K562 (cell line): ENCODE data around the gene TSTD2. TPM values are rescaled to one million over a fixed set of nuclear protein-coding genes. Genes with fewer than 3 reads are reported as not detected.

Experiments used
- ATAC-seq: fragments of 200-7000 bp; cut with Tn5 transposase; 3 replicates; pipeline ENCODE4 v1.9.1; 2020; ENCODE audit warnings: moderate library complexity
- BruUV-seq: library from RNA; stranded (reverse); fragments of 400-500 nt; replicated peaks from 2 replicates; lab custom pipeline; 2021; lab: Mats Ljungman, UMichigan
- CTCF ChIA-PET: fragments of 300-600 bp; formaldehyde crosslinking; extraction: SDS; loops from one replicate; lab custom pipeline; 2021; ENCODE audit warnings: low intra/inter-chr PET ratio; lab: Yijun Ruan, JAX
- POLR2A ChIA-PET: fragments of 300-600, 350-650 bp; sonication (Branson Sonifier 250); formaldehyde crosslinking; extraction: SDS; loops from one replicate; lab custom pipeline; 2021; ENCODE audit warnings: antibody characterized with exemption, inconsistent platforms; lab: Yijun Ruan, JAX
- DNase-seq, 4 experiments: peaks; one replicate each; pipeline versions ENCODE4 v3.0.0 to v3.0.0-alpha.2; 2011 to 2018; ENCODE audit warnings: low spot score in 3 of 4, mixed read lengths in 3 of 4; ENCODE audit errors: extremely low read depth in 1 of 4
- FAIRE-seq: peaks from 2 replicates; lab custom pipeline; 2011; peaks lifted over from hg19 to GRCh38; lab: Jason Lieb, UNC
- H2AFZ ChIP-seq: 2 replicates; pipeline ENCODE4 v1.6.0; 2011; ENCODE audit warnings: low read depth, low read length, control low read depth, inconsistent platforms
- H3K27ac ChIP-seq: fragments of 200-600 bp; 3 replicates; pipeline ENCODE4 v1.8.0; 2011; ENCODE audit warnings: low read depth, mild to moderate bottlenecking, control low read depth, inconsistent platforms, low read length, moderate library complexity, mixed read lengths; ENCODE audit errors: extremely low read depth
- H3K27me3 ChIP-seq, 2 experiments: fragments of 300-600 bp in 1 of 2; 2 replicates in 1 of 2; 3 replicates in 1 of 2; pipeline versions ENCODE4 v1.6.0 to v1.8.0; 2011; ENCODE audit warnings: inconsistent platforms in 2 of 2, low read length in 2 of 2, mild to moderate bottlenecking in 1 of 2, mixed read lengths in 1 of 2, moderate library complexity in 1 of 2; ENCODE audit not compliant: control insufficient read depth in 2 of 2, insufficient read depth in 2 of 2
- H3K36me3 ChIP-seq: fragments of 300-600 bp; 3 replicates; pipeline ENCODE4 v1.8.0; 2011; ENCODE audit warnings: mild to moderate bottlenecking, low read length, inconsistent platforms; ENCODE audit not compliant: control insufficient read depth, insufficient read depth
- H3K4me1 ChIP-seq, 2 experiments: fragments of 200-600 bp in 1 of 2; replicated peaks in 1 of 2; 2 replicates in 1 of 2; 3 replicates in 1 of 2; pipeline versions ENCODE4 v1.5.1 to v1.8.0; 2011; ENCODE audit warnings: inconsistent platforms in 2 of 2, low read length in 2 of 2, mild to moderate bottlenecking in 1 of 2, mixed read lengths in 1 of 2, moderate library complexity in 1 of 2; ENCODE audit not compliant: control insufficient read depth in 2 of 2, insufficient read depth in 2 of 2
- H3K4me2 ChIP-seq: 2 replicates; pipeline ENCODE4 v1.6.1; 2011; ENCODE audit warnings: low read length, control low read depth, inconsistent platforms, mixed read lengths; ENCODE audit not compliant: insufficient read depth
- H3K4me3 ChIP-seq: fragments of 200-600 bp; sonication (generic), shearing (Covaris generic); 2 replicates; pipeline ENCODE4 v1.5.1; 2016; ENCODE audit warnings: control low read depth, inconsistent platforms
- H3K79me2 ChIP-seq: fragments of 200-600 bp; 3 replicates; pipeline ENCODE4 v1.8.0; 2011; ENCODE audit warnings: low read length, inconsistent platforms; ENCODE audit not compliant: control insufficient read depth, insufficient read depth
- H3K9ac ChIP-seq, 2 experiments: 2 replicates each; pipeline versions ENCODE4 v1.6.0 to v1.6.1; 2011; ENCODE audit warnings: low read depth in 2 of 2, low read length in 2 of 2, control low read depth in 1 of 2, inconsistent platforms in 1 of 2, mild to moderate bottlenecking in 1 of 2, mixed read lengths in 1 of 2; ENCODE audit not compliant: insufficient read depth in 1 of 2
- H3K9me1 ChIP-seq: one replicate; pipeline ENCODE4 v1.6.0; 2011; ENCODE audit warnings: inconsistent platforms, mild to moderate bottlenecking, low read length, moderate library complexity; ENCODE audit not compliant: control insufficient read depth, insufficient read depth
- H3K9me3 ChIP-seq: replicated peaks from 2 replicates; pipeline ENCODE4 v1.5.1; 2011; ENCODE audit warnings: low read depth, low read length, inconsistent platforms; ENCODE audit not compliant: control insufficient read depth, insufficient read depth
- H4K20me1 ChIP-seq: replicated peaks from 2 replicates; pipeline ENCODE4 v1.6.1; 2011; ENCODE audit warnings: low read length, inconsistent platforms, mixed read lengths; ENCODE audit not compliant: control insufficient read depth, insufficient read depth
- FOXK2 ChIP-seq, 2 experiments: fragments of 450-650 bp; IDR thresholded peaks in 1 of 2; conservative IDR thresholded peaks in 1 of 2; 2 replicates each; pipeline ENCODE4 v1.6.1; 2016; ENCODE audit warnings: low read depth in 2 of 2, mild to moderate bottlenecking in 1 of 2
- HDAC2 ChIP-seq: fragments of 450-650 bp; IDR thresholded peaks from 2 replicates; pipeline ENCODE4 v1.6.1; 2016; ENCODE audit warnings: mild to moderate bottlenecking
- HMG20A ChIP-seq: fragments of 450-650 bp; formaldehyde crosslinking; conservative IDR thresholded peaks from 2 replicates; pipeline ENCODE4 v1.4.0; 2020; ENCODE audit warnings: mild to moderate bottlenecking, mixed read lengths
- ZNF551 ChIP-seq: fragments of 250-450 bp; sonication (Bioruptor Pico); IDR thresholded peaks from 2 replicates; pipeline ENCODE4 v1.5.0; 2021; ENCODE audit warnings: mild to moderate bottlenecking, moderate library complexity
- WGBS: fragments of 100-300 bp; shearing (Covaris generic); methylation state at CpG from one replicate; pipeline ENCODE4 v1.1.6; 2016; ENCODE audit warnings: low coverage, mixed read lengths; ENCODE audit not compliant: insufficient coverage; ENCODE audit errors: missing lambda C conversion rate; 5-methylcytosine and 5-hydroxymethylcytosine counted together
- in situ Hi-C: fragments of 300-500 bp; cut with MboI; formaldehyde crosslinking; loops from 4 replicates; pipeline ENCODE4 v1.15.0; 2018; ENCODE audit warnings: inconsistent platforms, mixed read lengths
- intact Hi-C: fragments of 100-400 bp; cut with micrococcal nuclease; formaldehyde crosslinking; loops from 2 replicates; pipeline ENCODE4 v1.14.2; 2022
- polyA plus RNA-seq, 8 experiments: library from polyadenylated mRNA; depleted of rRNA in 4 of 8; stranded (reverse) in 5 of 8; unstranded in 3 of 8; fragments of >200 nt; fragmentation: Nextera tagmentation in 2 of 8; fragmentation: Illumina TruSeq in 1 of 8; extraction: Ambion mirVana in 2 of 8; extraction: Trizol in 1 of 8; gene quantifications; 2 replicates each; pipeline versions ENCODE4 v1.2.1 to v1.2.3, GENCODE V29; 2011 to 2014; ENCODE audit warnings: inconsistent platforms in 1 of 8, missing spikeins in 1 of 8
- total RNA-seq, 7 experiments: library from RNA; depleted of rRNA in 6 of 7; stranded (reverse); fragments of >200 nt in 6 of 7; fragmentation: Illumina TruSeq in 2 of 7; extraction: Trizol in 2 of 7; gene quantifications; 2 replicates each; pipeline versions ENCODE4 v1.2.1 to v1.2.3, GENCODE V29; 2011 to 2021; ENCODE audit warnings: low replicate concordance in 1 of 7
- TF ChIP-seq, protein P1 (sequence below): fragments of 150-350 bp; IDR thresholded peaks from 2 replicates; pipeline ENCODE4 v1.6.1; 2014; ENCODE audit warnings: low read depth, mild to moderate bottlenecking, low read length, borderline replicate concordance

The TSTD2 gene
- total and polyA plus RNA-seq, 9 of the 15 experiments (the other 6 are each of a cell fraction or from before 2014, with no cell fraction given): 10.1 to 36.7 (median 19.0) TPM

DNA sequence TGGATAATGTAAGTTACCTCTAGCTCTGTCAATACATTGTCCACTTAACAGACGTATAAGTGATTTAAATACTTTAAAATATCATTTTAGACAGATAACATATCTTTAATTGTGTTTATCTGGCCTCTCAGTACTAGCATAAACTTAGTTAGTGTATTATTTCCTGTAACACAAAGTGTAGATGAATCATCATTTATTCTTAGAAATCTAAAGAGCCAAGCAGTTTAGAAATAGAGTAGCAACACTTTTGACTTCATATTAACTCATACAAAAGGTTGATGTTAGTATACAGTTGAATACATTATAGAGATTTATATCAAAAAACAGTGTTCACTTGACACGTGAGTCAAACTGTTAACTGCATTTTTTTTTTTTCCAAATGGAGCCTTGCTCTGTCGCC is 18.5 kb upstream of the TSTD2 start:
- DNase-seq (no peak), ATAC-seq (no peak), FAIRE-seq (no peak)
- H3K4me1 ChIP-seq: no peaks in the 10 kb centered on the region
- BruUV-seq: no TSS peak
- H3K27me3 ChIP-seq: no peaks in the 10 kb centered on the region
- TF ChIP-seq ZNF551 (CRISPR knock-in tag): no peak
- TF ChIP-seq HDAC2: no peak
- H3K9me3 ChIP-seq: no peaks in the 10 kb centered on the region
- in situ Hi-C loops: no loop called here
- H3K27ac ChIP-seq: no peak overlapping the region
- no peaks in the 10 kb centered on the region for H3K79me2 ChIP-seq
- no peaks in the 10 kb centered on the region for H3K9me1 ChIP-seq
- ChIA-PET CTCF (no interaction called here), POLR2A (interaction anchor here (1.1 to 1.5 kb wide), 3 partner anchors 8 to 28 kb away, joined by 3 to 4 read pairs (median 3); no protein-coding TSS in a partner anchor)
- H2AFZ ChIP-seq: no peak overlapping the region
- WGBS: 88% methylated on average over 3 of the region's 3 CpGs
- peaks cover 98% of the 10 kb centered on the region for H3K36me3 ChIP-seq
- intact Hi-C loops: no loop called here
- H4K20me1 ChIP-seq: no peaks in the 10 kb centered on the region
- no peak overlapping the region for H3K4me3 ChIP-seq
- no peak overlapping the region for H3K9ac ChIP-seq
- no peak overlapping the region for H3K4me2 ChIP-seq

DNA sequence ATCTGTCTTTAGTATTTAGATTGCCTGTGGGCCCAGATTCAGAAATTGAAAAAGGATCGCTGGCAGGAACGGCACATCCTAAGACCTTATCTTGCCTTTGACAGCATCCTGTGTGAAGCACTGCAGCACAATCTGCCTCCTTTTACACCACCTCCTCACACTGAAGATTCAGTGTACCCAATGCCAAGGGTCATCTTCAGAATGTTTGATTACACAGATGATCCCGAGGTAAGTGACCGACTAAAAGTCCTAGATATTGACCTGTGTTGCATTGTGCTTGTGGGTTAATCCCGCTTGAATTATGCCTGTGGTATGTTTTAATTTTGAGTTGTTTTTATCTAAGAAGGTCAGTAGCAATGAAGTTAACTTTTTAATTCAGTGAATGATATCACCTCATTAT is 14.8 kb upstream of the TSTD2 start:
- no TSS peak for BruUV-seq
- intact Hi-C loops: no loop called here
- Histone ChIP-seq H3K9me1 (no peaks in the 10 kb centered on the region), H3K27ac (no peak overlapping the region), H3K36me3 (peaks cover 96% of the 10 kb centered on the region), H3K4me3 (no peak overlapping the region), H3K79me2 (no peaks in the 10 kb centered on the region), H3K9me3 (no peaks in the 10 kb centered on the region), H2AFZ (no peak overlapping the region), H3K27me3 (no peaks in the 10 kb centered on the region), H4K20me1 (no peaks in the 10 kb centered on the region), H3K4me2 (no peak overlapping the region), H3K4me1 (no peaks in the 10 kb centered on the region), H3K9ac (no peak overlapping the region)
- CTCF ChIA-PET: interaction anchor here (0.6 kb wide), 1 partner anchor 13 kb away, joined by 4 read pairs; no protein-coding TSS in a partner anchor
- FAIRE-seq (no peak), ATAC-seq (no peak), DNase-seq (no peak)
- TF ChIP-seq FOXK2 (conservative IDR thresholded peaks at IDR 0.05 in 1 of 2, IDR thresholded peaks at IDR 0.05 in 1 of 2; ENCODE audit: low read depth in 2 of 2): no peak
- TF ChIP-seq HMG20A (CRISPR knock-in tag): no peak
- TF ChIP-seq, protein P1, sequence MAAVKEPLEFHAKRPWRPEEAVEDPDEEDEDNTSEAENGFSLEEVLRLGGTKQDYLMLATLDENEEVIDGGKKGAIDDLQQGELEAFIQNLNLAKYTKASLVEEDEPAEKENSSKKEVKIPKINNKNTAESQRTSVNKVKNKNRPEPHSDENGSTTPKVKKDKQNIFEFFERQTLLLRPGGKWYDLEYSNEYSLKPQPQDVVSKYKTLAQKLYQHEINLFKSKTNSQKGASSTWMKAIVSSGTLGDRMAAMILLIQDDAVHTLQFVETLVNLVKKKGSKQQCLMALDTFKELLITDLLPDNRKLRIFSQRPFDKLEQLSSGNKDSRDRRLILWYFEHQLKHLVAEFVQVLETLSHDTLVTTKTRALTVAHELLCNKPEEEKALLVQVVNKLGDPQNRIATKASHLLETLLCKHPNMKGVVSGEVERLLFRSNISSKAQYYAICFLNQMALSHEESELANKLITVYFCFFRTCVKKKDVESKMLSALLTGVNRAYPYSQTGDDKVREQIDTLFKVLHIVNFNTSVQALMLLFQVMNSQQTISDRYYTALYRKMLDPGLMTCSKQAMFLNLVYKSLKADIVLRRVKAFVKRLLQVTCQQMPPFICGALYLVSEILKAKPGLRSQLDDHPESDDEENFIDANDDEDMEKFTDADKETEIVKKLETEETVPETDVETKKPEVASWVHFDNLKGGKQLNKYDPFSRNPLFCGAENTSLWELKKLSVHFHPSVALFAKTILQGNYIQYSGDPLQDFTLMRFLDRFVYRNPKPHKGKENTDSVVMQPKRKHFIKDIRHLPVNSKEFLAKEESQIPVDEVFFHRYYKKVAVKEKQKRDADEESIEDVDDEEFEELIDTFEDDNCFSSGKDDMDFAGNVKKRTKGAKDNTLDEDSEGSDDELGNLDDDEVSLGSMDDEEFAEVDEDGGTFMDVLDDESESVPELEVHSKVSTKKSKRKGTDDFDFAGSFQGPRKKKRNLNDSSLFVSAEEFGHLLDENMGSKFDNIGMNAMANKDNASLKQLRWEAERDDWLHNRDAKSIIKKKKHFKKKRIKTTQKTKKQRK: no peak
- in situ Hi-C loops: no loop called here
- 90% methylated on average over 5 of the region's 5 CpGs for WGBS
- POLR2A ChIA-PET: interaction anchor here (0.5 to 0.6 kb wide), 3 partner anchors 31 to 242 kb away, joined by 3 read pairs; no protein-coding TSS in a partner anchor
